H9 (cell line): Measurements from ENCODE around the gene GP1BB. TPM values are rescaled to one million over a fixed set of nuclear protein-coding genes. Genes with fewer than 3 reads are reported as not detected.

ENCODE experiments used
- DNase-seq: peaks from one replicate; pipeline ENCODE4 v3.0.0-alpha.2; 2017
- H2AFZ ChIP-seq: one replicate; pipeline ENCODE4 v1.6.1; 2013; ENCODE audit warnings: mild to moderate bottlenecking, low read length, control low read depth, moderate library complexity
- H2AK5ac ChIP-seq: 2 replicates; pipeline ENCODE4 v1.6.1; 2013; ENCODE audit warnings: low read length, control low read depth, mixed read lengths; ENCODE audit not compliant: insufficient read length
- H2BK120ac ChIP-seq: one replicate; pipeline ENCODE4 v1.6.1; 2013; ENCODE audit warnings: low read depth, mild to moderate bottlenecking, low read length, control low read depth, inconsistent platforms; ENCODE audit not compliant: poor library complexity, severe bottlenecking
- H2BK12ac ChIP-seq: 2 replicates; pipeline ENCODE4 v1.6.1; 2013; ENCODE audit warnings: low read length, control low read depth, mixed read lengths, low read depth; ENCODE audit not compliant: insufficient read length
- H2BK15ac ChIP-seq: 2 replicates; pipeline ENCODE4 v1.6.1; 2013; ENCODE audit warnings: low read depth, low read length, control low read depth
- H2BK20ac ChIP-seq: one replicate; pipeline ENCODE4 v1.6.1; 2013; ENCODE audit warnings: low read depth, mild to moderate bottlenecking, low read length, control low read depth, inconsistent platforms; ENCODE audit not compliant: poor library complexity, severe bottlenecking
- H2BK5ac ChIP-seq: 2 replicates; pipeline ENCODE4 v1.6.1; 2013; ENCODE audit warnings: low read length, control low read depth, mixed read lengths; ENCODE audit not compliant: insufficient read length
- H3K14ac ChIP-seq: 2 replicates; pipeline ENCODE4 v1.6.1; 2013; ENCODE audit warnings: low read length, control low read depth; ENCODE audit not compliant: insufficient read depth
- H3K18ac ChIP-seq: 2 replicates; pipeline ENCODE4 v1.6.1; 2013; ENCODE audit warnings: low read depth, mild to moderate bottlenecking, mixed read lengths, low read length, control low read depth; ENCODE audit not compliant: insufficient read length
- H3K23ac ChIP-seq: 2 replicates; pipeline ENCODE4 v1.6.1; 2013; ENCODE audit warnings: low read length, control low read depth, mixed read lengths, low read depth; ENCODE audit not compliant: insufficient read length
- H3K23me2 ChIP-seq: 2 replicates; pipeline ENCODE4 v1.6.1; 2013; ENCODE audit warnings: low read depth, mild to moderate bottlenecking, mixed read lengths, low read length, control low read depth; ENCODE audit not compliant: insufficient read length, poor library complexity, severe bottlenecking
- H3K27ac ChIP-seq: 2 replicates; pipeline ENCODE4 v1.5.1; 2013; ENCODE audit warnings: low read length, control low read depth, mixed read lengths, low read depth; ENCODE audit not compliant: insufficient read length
- H3K27me3 ChIP-seq: 2 replicates; pipeline ENCODE4 v1.6.1; 2013; ENCODE audit warnings: low read length, control low read depth, inconsistent platforms; ENCODE audit not compliant: insufficient read depth
- H3K4ac ChIP-seq: 2 replicates; pipeline ENCODE4 v1.6.1; 2013; ENCODE audit warnings: low read depth, mild to moderate bottlenecking, control low read depth, inconsistent platforms, low read length, moderate library complexity
- H3K4me1 ChIP-seq: 2 replicates; pipeline ENCODE4 v1.6.1; 2013; ENCODE audit warnings: low read length, control low read depth, inconsistent platforms; ENCODE audit not compliant: insufficient read depth
- H3K4me2 ChIP-seq: 2 replicates; pipeline ENCODE4 v1.6.1; 2013; ENCODE audit warnings: low read length, control low read depth, mixed read lengths; ENCODE audit not compliant: insufficient read length, insufficient read depth
- H3K56ac ChIP-seq: 2 replicates; pipeline ENCODE4 v1.6.1; 2013; ENCODE audit warnings: low read depth, mild to moderate bottlenecking, mixed read lengths, low read length, control low read depth; ENCODE audit not compliant: insufficient read length
- H3K79me1 ChIP-seq: 2 replicates; pipeline ENCODE4 v1.6.1; 2013; ENCODE audit warnings: low read depth, mild to moderate bottlenecking, moderate library complexity, low read length, control low read depth, inconsistent platforms; ENCODE audit not compliant: insufficient read depth, poor library complexity, severe bottlenecking
- H3K79me2 ChIP-seq: 2 replicates; pipeline ENCODE4 v1.6.1; 2013; ENCODE audit warnings: low read length, control low read depth, inconsistent platforms; ENCODE audit not compliant: insufficient read depth
- H3K9ac ChIP-seq: 2 replicates; pipeline ENCODE4 v1.6.1; 2013; ENCODE audit warnings: low read length, control low read depth, mixed read lengths; ENCODE audit not compliant: insufficient read length; ENCODE audit errors: extremely low read depth
- H3K9me3 ChIP-seq: one replicate; pipeline ENCODE4 v1.6.1; 2013; ENCODE audit warnings: low read depth, low read length, inconsistent platforms; ENCODE audit not compliant: control insufficient read depth
- H3T11ph ChIP-seq: one replicate; pipeline ENCODE4 v1.6.1; 2013; ENCODE audit warnings: mild to moderate bottlenecking, low read length, control low read depth, inconsistent platforms
- H4K20me1 ChIP-seq: one replicate; pipeline ENCODE4 v1.6.1; 2013; ENCODE audit not compliant: control insufficient read depth, insufficient read length, insufficient read depth
- H4K5ac ChIP-seq: 2 replicates; pipeline ENCODE4 v1.6.1; 2013; ENCODE audit warnings: low read depth, mild to moderate bottlenecking, mixed read lengths, low read length, control low read depth; ENCODE audit not compliant: insufficient read length
- H4K8ac ChIP-seq: replicated peaks from 2 replicates; pipeline ENCODE4 v1.6.1; 2013; ENCODE audit warnings: low read length, control low read depth, mixed read lengths, low read depth; ENCODE audit not compliant: insufficient read length
- H4K91ac ChIP-seq: 2 replicates; pipeline ENCODE4 v1.6.1; 2013; ENCODE audit warnings: low read depth, mild to moderate bottlenecking, moderate library complexity, mixed read lengths, low read length, control low read depth; ENCODE audit not compliant: insufficient read length
- H3K27ac Mint-ChIP-seq, 3 experiments: 2 replicates in 2 of 3; 3 replicates in 1 of 3; pipeline ENCODE4 v1.8.0; 2020 to 2021; ENCODE audit warnings: mixed read lengths in 3 of 3, mild to moderate bottlenecking in 1 of 3, moderate library complexity in 1 of 3
- H3K27me3 Mint-ChIP-seq: 2 replicates; pipeline ENCODE4 v1.8.0; 2021; ENCODE audit warnings: low read depth, mild to moderate bottlenecking, moderate library complexity, mixed read lengths
- H3K36me3 Mint-ChIP-seq, 3 experiments: 2 replicates in 2 of 3; 3 replicates in 1 of 3; pipeline ENCODE4 v1.8.0; 2020 to 2021; ENCODE audit warnings: low read depth in 3 of 3, mixed read lengths in 3 of 3; ENCODE audit not compliant: insufficient read depth in 1 of 3
- H3K4me1 Mint-ChIP-seq, 2 experiments: 2 replicates each; pipeline ENCODE4 v1.8.0; 2020; ENCODE audit warnings: mixed read lengths in 2 of 2
- H3K4me3 Mint-ChIP-seq, 2 experiments: 2 replicates in 1 of 2; 3 replicates in 1 of 2; pipeline ENCODE4 v1.8.0; 2020 to 2021; ENCODE audit warnings: mild to moderate bottlenecking in 2 of 2, mixed read lengths in 2 of 2, moderate library complexity in 1 of 2
- H3K9me3 Mint-ChIP-seq, 2 experiments: 2 replicates in 1 of 2; 3 replicates in 1 of 2; pipeline ENCODE4 v1.8.0; 2020; ENCODE audit warnings: mild to moderate bottlenecking in 2 of 2, mixed read lengths in 2 of 2, moderate library complexity in 1 of 2
- WGBS: extraction: QIAGEN DNeasy Blood & Tissue Kit; methylation state at CpG from one replicate; pipeline ENCODE4 v1.1.7; 2013; ENCODE audit warnings: missing lambda C conversion rate, low lambda C conversion rate, mixed read lengths; ENCODE audit not compliant: insufficient read length; ENCODE audit errors: extremely low coverage; 5-methylcytosine and 5-hydroxymethylcytosine counted together
- total RNA-seq: library from RNA; stranded (reverse); gene quantifications from 2 replicates; pipeline ENCODE4 v1.2.1, GENCODE V29; 2021
- TF ChIP-seq, protein P1 (sequence below): fragments of 200-600 bp; sonication (generic); conservative IDR thresholded peaks from 3 replicates; pipeline ENCODE4 v1.8.0; 2021; ENCODE audit warnings: antibody characterized with exemption, mild to moderate bottlenecking

GP1BB gene
- total RNA-seq, 1 experiment from 2014 or later = 3.4 TPM

DNA sequence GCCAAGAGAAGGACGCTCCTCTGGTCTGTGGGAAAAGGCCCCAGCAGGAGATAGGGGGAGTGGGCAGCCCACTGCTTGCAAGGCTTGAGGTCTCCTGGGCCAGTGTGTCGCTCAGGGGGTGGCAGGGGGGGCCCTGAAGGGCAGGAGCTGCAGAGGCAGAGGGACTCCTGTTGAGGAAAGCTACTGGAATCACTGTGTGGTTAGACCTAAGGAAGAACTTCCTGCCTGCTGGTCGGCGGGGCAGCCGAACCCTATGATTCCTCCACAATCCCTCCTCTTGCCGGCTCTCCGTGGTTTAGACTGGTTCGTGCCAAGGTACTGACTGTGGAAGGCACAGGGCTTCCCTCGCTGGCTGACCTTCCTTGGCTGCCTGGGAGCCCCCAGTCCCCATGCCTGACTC is 6.2 kb downstream of the GP1BB start:
- no CpG with 5 or more reads among the region's 9 CpGs for WGBS
- H2BK120ac ChIP-seq = no peak overlapping the region
- no peak overlapping the region for H3K27ac ChIP-seq
- TF ChIP-seq, protein P1, sequence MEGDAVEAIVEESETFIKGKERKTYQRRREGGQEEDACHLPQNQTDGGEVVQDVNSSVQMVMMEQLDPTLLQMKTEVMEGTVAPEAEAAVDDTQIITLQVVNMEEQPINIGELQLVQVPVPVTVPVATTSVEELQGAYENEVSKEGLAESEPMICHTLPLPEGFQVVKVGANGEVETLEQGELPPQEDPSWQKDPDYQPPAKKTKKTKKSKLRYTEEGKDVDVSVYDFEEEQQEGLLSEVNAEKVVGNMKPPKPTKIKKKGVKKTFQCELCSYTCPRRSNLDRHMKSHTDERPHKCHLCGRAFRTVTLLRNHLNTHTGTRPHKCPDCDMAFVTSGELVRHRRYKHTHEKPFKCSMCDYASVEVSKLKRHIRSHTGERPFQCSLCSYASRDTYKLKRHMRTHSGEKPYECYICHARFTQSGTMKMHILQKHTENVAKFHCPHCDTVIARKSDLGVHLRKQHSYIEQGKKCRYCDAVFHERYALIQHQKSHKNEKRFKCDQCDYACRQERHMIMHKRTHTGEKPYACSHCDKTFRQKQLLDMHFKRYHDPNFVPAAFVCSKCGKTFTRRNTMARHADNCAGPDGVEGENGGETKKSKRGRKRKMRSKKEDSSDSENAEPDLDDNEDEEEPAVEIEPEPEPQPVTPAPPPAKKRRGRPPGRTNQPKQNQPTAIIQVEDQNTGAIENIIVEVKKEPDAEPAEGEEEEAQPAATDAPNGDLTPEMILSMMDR = no peak
- no peak overlapping the region for H4K91ac ChIP-seq
- H3T11ph ChIP-seq = no peak overlapping the region
- Mint-ChIP-seq H3K9me3 (peaks cover 8 to 19% of the 10 kb centered on the region in 2 experiments; a peak in 3 of 5 replicates), H3K36me3 (no peaks in the 10 kb centered on the region; a peak in 2 of 7 replicates), H3K4me1 (peaks cover 2 to 8% of the 10 kb centered on the region in 2 experiments; a peak in 2 of 4 replicates), H3K27ac (no peak overlapping the region), H3K4me3 (no peak overlapping the region), H3K27me3 (peaks cover 63% of the 10 kb centered on the region)
- DNase-seq = no peak
- no peak overlapping the region for H2BK15ac ChIP-seq
- H3K14ac ChIP-seq = no peak overlapping the region
- H3K4me2 ChIP-seq = no peak overlapping the region
- H3K23me2 ChIP-seq = peaks cover 2% of the 10 kb centered on the region
- peaks cover 7% of the 10 kb centered on the region for H4K20me1 ChIP-seq
- H3K4ac ChIP-seq = no peak overlapping the region
- no peak overlapping the region for H4K5ac ChIP-seq
- no peaks in the 10 kb centered on the region for H3K9me3 ChIP-seq
- H3K27me3 ChIP-seq = peaks cover 31% of the 10 kb centered on the region; the same call in 1 of the 2 replicates
- no peak overlapping the region for H2AK5ac ChIP-seq
- no peak overlapping the region for H3K18ac ChIP-seq
- no peaks in the 10 kb centered on the region for H3K4me1 ChIP-seq
- H3K56ac ChIP-seq = no peak overlapping the region
- no peaks in the 10 kb centered on the region for H3K79me1 ChIP-seq
- no peak overlapping the region for H2BK5ac ChIP-seq
- no peak overlapping the region for H2BK12ac ChIP-seq
- no peak overlapping the region for H3K9ac ChIP-seq
- H4K8ac ChIP-seq = no peak overlapping the region
- no peaks in the 10 kb centered on the region for H3K79me2 ChIP-seq
- no peak overlapping the region for H2AFZ ChIP-seq
- no peak overlapping the region for H3K23ac ChIP-seq
- no peak overlapping the region for H2BK20ac ChIP-seq
